ENCODE measurements around the gene KIAA1958. TPM values are rescaled to one million over a fixed set of nuclear protein-coding genes. Genes with fewer than 3 reads are reported as not detected.

Gene KIAA1958
- total and polyA plus RNA-seq, 2 experiments from 2014 or later: 9.4 to 41.7 TPM

- DNase-seq (ENCODE audit: low spot score): no peak
Measured at GRCh38 chr9:112663681-112664080, 177.1 kb downstream of the KIAA1958 start.

More at GRCh38 chr9:112663681-112664080, 177.1 kb downstream of the KIAA1958 start:
- Histone ChIP-seq H3K27ac (ENCODE audit: low read depth) (no peak overlapping the region), H3K4me3 (no peak overlapping the region), H3K36me3 (ENCODE audit: insufficient read depth) (no peaks in the 10 kb centered on the region; the same call in 1 of the 2 replicates), H3K79me2 (replicated peaks; ENCODE audit: insufficient read depth) (no peaks in the 10 kb centered on the region), H4K20me1 (replicated peaks; ENCODE audit: insufficient read depth) (no peaks in the 10 kb centered on the region), H3K9me2 (ENCODE audit: insufficient read depth) (no peaks in the 10 kb centered on the region), H3K4me2 (no peak overlapping the region), H3K27me3 (ENCODE audit: insufficient read depth) (no peaks in the 10 kb centered on the region), H3F3A (replicated peaks; ENCODE audit: low read depth) (no peaks in the 10 kb centered on the region), H3K4me1 (ENCODE audit: insufficient read depth) (peaks cover 8% of the 10 kb centered on the region; the same call in 1 of the 2 replicates), H2AFZ (no peak overlapping the region)
- Mint-ChIP-seq H3K27ac (no peak overlapping the region), H3K4me3 (no peak overlapping the region), H3K27me3 (ENCODE audit: insufficient read depth, low read depth, poor library complexity) (no peaks in the 10 kb centered on the region), H3K36me3 (ENCODE audit: low read depth) (peaks cover 5% of the 10 kb centered on the region), H3K4me1 (peaks cover 8% of the 10 kb centered on the region; the same call in 1 of the 3 replicates), H3K9me3 (no peaks in the 10 kb centered on the region)
- TF ChIP-seq NANOG (IDR thresholded peaks at IDR 0.05; ENCODE audit: borderline replicate concordance) (no peak), REST (IDR thresholded peaks at IDR 0.05; ENCODE audit: unreplicated experiment) (no peak), ZNF331 (CRISPR knock-in tag; IDR thresholded peaks at IDR 0.05; ENCODE audit: low read depth) (no peak), STAT1 (IDR thresholded peaks at IDR 0.05; ENCODE audit: unreplicated experiment) (no peak), ZNF462 (CRISPR knock-in tag; IDR thresholded peaks at IDR 0.05) (no peak), ETS1 (IDR thresholded peaks at IDR 0.05) (no peak), CTCF (conservative IDR thresholded peaks at IDR 0.05; ENCODE audit: low read depth in 2 of 2) (no peak), ZNF114 (CRISPR knock-in tag; IDR thresholded peaks at IDR 0.05) (no peak), POLR2AphosphoS5 (IDR thresholded peaks at IDR 0.05; ENCODE audit: low read depth) (no peak), JUNB (IDR thresholded peaks at IDR 0.05; ENCODE audit: unreplicated experiment) (no peak), EZH2 (IDR thresholded peaks at IDR 0.05; ENCODE audit: low read depth, unreplicated experiment) (no peak), CREB1 (CRISPR knock-in tag; IDR thresholded peaks at IDR 0.05; ENCODE audit: low read depth) (no peak), EZH2phosphoT487 (IDR thresholded peaks at IDR 0.05; ENCODE audit: unreplicated experiment) (no peak)
- ATAC-seq: no peak
